HG03432 (cell line): ENCODE results near the gene CCNYL1.

Source experiments
- ATAC-seq: cut with Tn5 transposase; IDR thresholded peaks from one replicate; pipeline ENCODE4 v1.9.1; 2021; ENCODE audit warnings: mild to moderate bottlenecking, moderate library complexity; ENCODE audit not compliant: unreplicated experiment

The CCNYL1 gene

DNA sequence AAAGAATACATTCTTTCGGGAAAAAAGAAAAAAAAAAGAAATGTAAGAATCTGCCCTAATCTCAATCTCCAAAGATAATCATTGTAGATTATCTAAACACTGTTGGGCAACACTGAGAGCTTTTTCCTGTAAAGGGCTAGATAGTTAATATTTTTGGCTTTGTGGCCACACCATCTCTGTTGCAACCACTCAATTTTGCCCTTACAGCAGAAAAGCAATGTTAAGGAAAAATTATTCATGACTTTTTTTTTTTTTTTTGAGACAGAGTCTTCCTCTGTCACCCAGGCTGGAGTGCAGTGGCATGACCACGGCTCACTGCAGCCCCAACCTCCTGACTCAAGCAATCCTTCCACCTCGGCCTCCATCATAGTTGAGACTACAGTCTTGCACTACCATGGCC, 75.6 kb downstream of the CCNYL1 start:
- ATAC-seq = no peak

DNA sequence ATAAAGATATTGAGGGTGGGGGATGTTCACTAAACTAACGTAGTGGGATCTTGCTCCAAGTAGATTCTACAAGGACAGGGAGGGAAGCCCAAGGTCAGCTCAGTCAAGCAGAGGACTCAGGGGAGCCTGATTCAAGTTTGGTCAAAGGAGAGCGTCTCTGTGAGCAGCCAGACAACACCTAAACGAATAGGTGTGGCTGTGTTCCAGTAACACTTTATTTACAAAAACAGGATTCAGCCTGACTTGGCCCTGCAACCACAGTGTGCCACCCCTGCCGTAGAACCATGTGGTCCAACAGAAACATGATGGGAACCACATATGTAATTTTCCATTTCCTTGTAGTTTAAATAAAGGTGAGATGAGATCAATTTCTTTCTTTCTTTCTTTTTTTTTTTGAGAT, 76.4 kb downstream of the CCNYL1 start:
- no peak for ATAC-seq

DNA sequence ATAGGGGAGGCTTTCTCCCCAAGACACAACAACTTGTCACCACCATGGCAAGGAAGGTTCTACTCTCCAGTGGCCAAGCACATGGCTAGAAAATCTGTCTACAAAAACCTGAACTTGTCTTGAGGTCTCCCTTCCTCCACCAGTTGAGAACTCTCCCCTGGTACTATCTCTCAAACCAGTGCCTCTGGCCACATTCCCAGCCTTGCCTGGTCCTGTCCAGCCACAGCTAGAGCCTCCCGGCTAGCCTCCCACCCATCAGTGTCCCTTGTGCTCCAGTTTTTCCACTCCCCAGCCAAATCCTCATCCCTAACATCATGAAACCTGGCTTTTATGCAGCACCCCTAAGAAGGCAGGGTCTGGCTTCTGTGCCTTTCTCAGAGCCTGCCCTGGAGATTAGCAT, 79.5 kb downstream of the CCNYL1 start:
- no peak for ATAC-seq

DNA sequence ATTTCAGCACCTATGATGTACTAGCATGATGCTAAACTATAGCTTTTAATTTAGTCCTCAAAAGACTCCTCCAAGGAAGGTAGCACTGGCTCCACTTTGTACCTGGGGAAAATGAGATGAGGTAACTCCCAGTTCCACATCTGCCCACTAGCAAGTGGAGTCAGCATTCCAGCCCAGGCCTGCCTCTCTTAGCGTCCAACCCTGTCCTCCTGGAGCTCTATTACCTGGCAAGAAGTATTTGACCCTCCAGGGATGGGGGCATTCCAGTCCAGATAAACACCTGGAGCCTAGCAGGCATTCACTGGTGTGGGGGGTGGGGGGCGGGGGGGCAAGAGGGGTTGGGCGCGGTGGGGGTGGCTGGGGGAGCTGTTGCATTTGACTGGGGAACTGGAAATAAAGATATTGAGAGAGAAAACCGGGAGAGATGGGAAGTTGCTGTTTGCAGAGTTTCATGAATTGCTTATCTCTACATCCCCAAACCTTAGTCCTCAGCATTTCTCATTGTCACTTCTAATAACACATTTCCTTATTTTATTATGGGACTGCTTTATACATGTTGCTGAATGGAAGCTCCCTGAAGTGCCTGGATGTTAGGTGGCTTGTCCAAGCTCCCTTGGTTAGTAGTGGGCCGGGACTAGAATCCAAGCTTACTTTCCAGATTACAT, 80.3 kb downstream of the CCNYL1 start:
- no peak for ATAC-seq

DNA sequence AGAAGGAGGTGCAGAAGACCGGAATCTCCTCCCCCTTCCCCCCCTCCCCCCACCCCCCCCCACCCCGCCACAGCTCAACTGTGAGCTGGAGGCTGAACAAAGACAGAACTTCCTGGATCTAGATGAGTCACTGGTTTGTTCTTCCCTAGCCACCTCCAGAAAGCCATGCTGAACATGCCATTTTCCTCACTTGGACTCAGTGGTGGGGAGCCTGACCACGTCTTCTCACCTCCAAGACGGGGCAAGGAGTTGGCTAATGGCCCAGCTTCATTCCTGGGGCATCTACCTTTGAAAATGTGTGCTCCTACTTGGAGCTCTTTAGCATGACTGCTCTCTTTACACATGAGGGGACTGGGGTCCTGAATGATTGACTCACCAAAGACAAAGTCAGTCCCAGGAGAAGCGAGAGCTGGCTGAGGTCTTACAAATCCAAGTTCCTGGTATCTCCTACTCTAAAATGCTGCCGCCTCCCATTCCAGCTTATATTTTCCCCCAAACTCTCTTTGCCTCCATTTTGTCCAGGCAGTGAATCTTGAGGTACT, 80.9 kb downstream of the CCNYL1 start:
- peak; percentile 71 for ATAC-seq

DNA sequence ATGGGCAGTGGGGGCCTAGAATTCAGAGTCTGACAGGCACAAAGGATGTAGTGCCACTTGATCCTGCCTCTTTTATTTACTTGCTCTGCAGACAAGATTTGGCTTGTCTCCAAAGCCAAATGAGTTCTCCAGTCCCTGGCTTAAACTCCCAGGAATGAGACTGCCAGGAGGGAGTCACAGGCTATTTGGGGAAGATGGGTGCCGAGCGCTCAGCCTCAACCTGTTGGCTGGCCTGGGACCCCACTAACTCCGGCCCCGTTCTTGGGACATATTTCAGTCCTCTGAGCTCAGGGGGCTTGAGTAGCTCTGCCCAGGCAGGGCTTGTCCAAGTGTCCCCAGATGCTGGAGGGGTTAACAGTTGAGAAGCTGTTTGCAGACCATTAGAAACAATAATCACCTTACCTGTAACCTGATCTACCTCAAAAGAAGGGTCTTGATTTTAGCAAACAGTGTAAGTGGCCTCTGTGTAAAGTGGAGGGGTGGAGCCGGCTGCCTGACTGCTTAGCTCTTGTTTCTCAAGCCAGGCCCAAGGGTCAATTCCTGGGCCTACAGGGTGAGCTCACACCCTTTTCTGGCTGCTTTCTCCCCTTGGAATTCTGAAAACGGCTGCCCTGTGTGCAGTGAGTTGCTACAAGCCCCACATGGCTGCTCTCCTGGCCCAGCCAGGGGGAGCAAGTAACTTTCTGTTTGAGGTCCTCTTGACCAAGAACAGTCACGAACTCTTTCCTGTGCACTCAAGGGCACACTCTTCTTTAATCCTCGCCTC, 85.3 kb downstream of the CCNYL1 start:
- ATAC-seq = no peak

DNA sequence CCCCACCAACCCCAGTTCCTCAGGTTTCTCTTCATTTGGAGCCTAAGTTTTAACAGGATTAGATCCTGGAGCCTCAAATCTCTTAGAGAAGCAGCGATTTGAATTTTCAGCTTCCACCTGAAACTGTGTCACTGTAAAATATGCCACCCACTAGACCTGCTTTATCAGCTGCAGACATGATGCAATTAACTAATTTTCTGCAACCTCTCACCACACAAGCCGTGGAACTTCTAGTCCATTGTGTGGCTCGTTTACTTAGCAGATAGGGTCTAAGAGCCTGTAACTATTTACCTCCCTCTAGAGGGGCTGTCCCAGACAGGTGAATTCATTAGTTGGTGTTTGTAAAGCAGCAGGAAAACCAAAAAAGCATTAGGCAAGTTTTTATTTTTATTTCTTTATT, 89.8 kb downstream of the CCNYL1 start:
- no peak for ATAC-seq

DNA sequence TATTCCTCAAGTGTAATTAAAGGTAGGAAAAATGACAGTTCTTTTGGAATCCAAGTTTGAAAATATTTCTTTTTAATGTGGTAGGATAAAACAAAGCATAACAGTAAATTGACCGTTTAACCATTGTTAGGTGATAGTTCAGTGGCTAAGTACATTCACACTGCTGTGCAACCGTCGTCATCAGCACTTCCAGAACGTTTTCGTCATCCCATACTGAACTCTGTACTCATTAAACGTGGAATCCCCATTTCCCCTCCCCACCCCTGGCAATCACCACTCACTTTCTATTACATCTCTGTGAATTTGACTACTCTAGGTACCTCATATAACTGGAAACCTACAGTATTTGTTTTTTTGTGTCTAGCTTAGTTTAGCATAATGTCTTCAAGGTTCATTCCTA, 91.2 kb downstream of the CCNYL1 start:
- ATAC-seq = no peak
